ENCODE results near the gene PADI1.
"Not testable (repeated sequence)": the region's sequence is repeated elsewhere in the genome, so short reads cannot be mapped to it uniquely, and the experiment has no call there.

- not testable (repeated sequence) for TF ChIP-seq CTCF (IDR thresholded peaks at IDR 0.05; ENCODE audit: low read depth, low read length); POLR2A (IDR thresholded peaks at IDR 0.05; ENCODE audit: extremely low read depth, insufficient read length); MAX (IDR thresholded peaks at IDR 0.05; ENCODE audit: low read depth, low read length); MYC (IDR thresholded peaks at IDR 0.05; ENCODE audit: low read depth, low read length)
Measured at GRCh38 chr1:17241780-17242074, 36.8 kb downstream of the PADI1 start.
